GM23248 (cell line): ENCODE results near the gene SUN5. TPM values are rescaled to one million over a fixed set of nuclear protein-coding genes. Genes with fewer than 3 reads are reported as not detected.

Source experiments
- DNase-seq: peaks from one replicate; pipeline ENCODE4 v3.0.0-alpha.2; 2015
- H2AFZ ChIP-seq: fragments of 200-600 bp; sonication (generic); 2 replicates; pipeline ENCODE4 v1.6.1; 2016; ENCODE audit warnings: antibody characterized with exemption
- H3F3A ChIP-seq: fragments of 200-600 bp; sonication (generic); 2 replicates; pipeline ENCODE4 v1.6.1; 2016; ENCODE audit warnings: mild to moderate bottlenecking, antibody characterized with exemption, mixed run types; ENCODE audit not compliant: insufficient read depth
- H3K27ac ChIP-seq: fragments of 200-600 bp; sonication (generic); 2 replicates; pipeline ENCODE4 v1.5.1; 2016; ENCODE audit warnings: mild to moderate bottlenecking
- H3K27me3 ChIP-seq: fragments of 200-600 bp; sonication (generic); replicated peaks from 2 replicates; pipeline ENCODE4 v1.6.1; 2016; ENCODE audit warnings: mild to moderate bottlenecking; ENCODE audit not compliant: insufficient read depth
- H3K36me3 ChIP-seq: fragments of 200-600 bp; sonication (generic); 2 replicates; pipeline ENCODE4 v1.6.1; 2016; ENCODE audit warnings: low read depth, mild to moderate bottlenecking
- H3K4me1 ChIP-seq: fragments of 200-600 bp; sonication (generic); 2 replicates; pipeline ENCODE4 v1.6.1; 2016; ENCODE audit warnings: mild to moderate bottlenecking; ENCODE audit not compliant: insufficient read depth
- H3K4me2 ChIP-seq: fragments of 200-600 bp; sonication (generic); one replicate; pipeline ENCODE4 v1.6.1; 2016; ENCODE audit warnings: mild to moderate bottlenecking; ENCODE audit not compliant: unreplicated experiment
- H3K4me3 ChIP-seq: fragments of 200-600 bp; sonication (generic); 2 replicates; pipeline ENCODE4 v1.5.1; 2016; ENCODE audit warnings: mild to moderate bottlenecking
- H3K79me2 ChIP-seq: fragments of 200-600 bp; sonication (generic); 2 replicates; pipeline ENCODE4 v1.6.1; 2016; ENCODE audit warnings: mild to moderate bottlenecking; ENCODE audit not compliant: insufficient read depth
- H3K9ac ChIP-seq: fragments of 200-600 bp; sonication (generic); 2 replicates; pipeline ENCODE4 v1.6.1; 2016; ENCODE audit warnings: mild to moderate bottlenecking
- H3K9me2 ChIP-seq: fragments of 200-600 bp; sonication (generic); 2 replicates; pipeline ENCODE4 v1.6.1; 2016; ENCODE audit warnings: mixed run types, mild to moderate bottlenecking, moderate library complexity; ENCODE audit not compliant: insufficient read depth
- H3K9me3 ChIP-seq: fragments of 200-600 bp; sonication (generic); one replicate; pipeline ENCODE4 v1.6.1; 2017; ENCODE audit warnings: low read depth
- H4K20me1 ChIP-seq: fragments of 200-600 bp; sonication (generic); 2 replicates; pipeline ENCODE4 v1.6.0; 2016; ENCODE audit not compliant: insufficient read depth
- EZH2 ChIP-seq: fragments of 200-600 bp; sonication (generic); IDR thresholded peaks from 2 replicates; pipeline ENCODE4 v1.6.1; 2018; ENCODE audit warnings: antibody characterized with exemption, mild to moderate bottlenecking; ENCODE audit not compliant: insufficient read depth, poor library complexity, severe bottlenecking
- EZH2phosphoT487 ChIP-seq: fragments of 200-600 bp; sonication (generic); IDR thresholded peaks from 2 replicates; pipeline ENCODE4 v1.6.1; 2018; ENCODE audit warnings: antibody characterized with exemption, moderate library complexity, mild to moderate bottlenecking, low read depth; ENCODE audit not compliant: insufficient read depth
- WGBS, 2 experiments: methylation state at CpG; one replicate each; pipeline ENCODE4 v1.1.6; 2015 to 2017; ENCODE audit warnings: low lambda C conversion rate in 2 of 2, low coverage in 1 of 2; ENCODE audit errors: missing lambda C conversion rate in 2 of 2; 5-methylcytosine and 5-hydroxymethylcytosine counted together
- in situ Hi-C: fragments of 300-500 bp; cut with MboI; formaldehyde crosslinking; loops from 2 replicates; pipeline ENCODE4 v1.15.0; 2020
- polyA plus RNA-seq: library from polyadenylated mRNA; unstranded; fragments of >200 nt; fragmentation: Nextera tagmentation; extraction: Ambion mirVana; gene quantifications from 2 replicates; pipeline ENCODE4 v1.2.1, GENCODE V29; 2016
- total RNA-seq: library from RNA; depleted of rRNA; stranded (reverse); fragments of >200 nt; shearing (Covaris generic); gene quantifications from 2 replicates; pipeline ENCODE4 v1.2.3, GENCODE V29; 2014

Gene SUN5
- total and polyA plus RNA-seq, 2 experiments from 2014 or later: not detected

- 65 to 66% methylated on average over 10 of the region's 10 CpGs for WGBS, 2 experiments
- no peak within 1 kb of the TSS for H3K4me3 ChIP-seq
Measured at GRCh38 chr20:33031531-33031930, 27.3 kb upstream of the SUN5 start, which contains the start of gene BPIFB6. BPIFB6 (plus strand) TSS chr20:33031648; CDS start chr20:33031648, 0 bp downstream.

GRCh38 chr20:33030569-33030968 lies 26.3 kb upstream of the SUN5 start:
- Histone ChIP-seq H3K36me3 (no peaks in the 10 kb centered on the region), H3K27ac (no peak overlapping the region), H3K4me2 (no peak overlapping the region), H3K4me1 (no peaks in the 10 kb centered on the region), H4K20me1 (no peaks in the 10 kb centered on the region), H3K9me3 (no peaks in the 10 kb centered on the region), H3K9me2 (no peaks in the 10 kb centered on the region), H2AFZ (no peak overlapping the region), H3K9ac (no peak overlapping the region), H3K4me3 (no peak overlapping the region), H3F3A (no peaks in the 10 kb centered on the region), H3K79me2 (no peaks in the 10 kb centered on the region), H3K27me3 (no peaks in the 10 kb centered on the region; the same call in 1 of the 2 replicates)
- WGBS, 2 experiments: 40 to 55% methylated on average over 6 of the region's 6 CpGs
- TF ChIP-seq EZH2: no peak
- TF ChIP-seq EZH2phosphoT487: no peak
- in situ Hi-C loops: no loop called here
- no peak for DNase-seq

More at GRCh38 chr20:33031531-33031930, 27.3 kb upstream of the SUN5 start, which contains the start of gene BPIFB6:
- Histone ChIP-seq H3K27ac (no peak within 1 kb of the TSS), H3K9ac (no peak within 1 kb of the TSS), H3F3A (no peaks in the 10 kb centered on the region), H3K9me3 (no peaks in the 10 kb centered on the region), H3K4me1 (no peaks in the 10 kb centered on the region), H4K20me1 (no peaks in the 10 kb centered on the region), H3K9me2 (no peaks in the 10 kb centered on the region), H3K27me3 (no peaks in the 10 kb centered on the region; the same call in 1 of the 2 replicates), H3K36me3 (no peaks in the 10 kb centered on the region), H3K79me2 (no peaks in the 10 kb centered on the region), H3K4me2 (no peak within 1 kb of the TSS), H2AFZ (no peak within 1 kb of the TSS)
- DNase-seq: no peak
- in situ Hi-C loops: no loop called here
- no peak for TF ChIP-seq EZH2phosphoT487
- no peak for TF ChIP-seq EZH2

GRCh38 chr20:33030076-33030475 lies 25.8 kb upstream of the SUN5 start:
- Histone ChIP-seq H3K4me3 (no peak overlapping the region), H3K79me2 (no peaks in the 10 kb centered on the region), H2AFZ (no peak overlapping the region), H3K4me2 (no peak overlapping the region), H3K9ac (no peak overlapping the region), H3K27me3 (no peaks in the 10 kb centered on the region; the same call in 1 of the 2 replicates), H3F3A (no peaks in the 10 kb centered on the region), H3K9me3 (no peaks in the 10 kb centered on the region), H3K4me1 (no peaks in the 10 kb centered on the region), H4K20me1 (no peaks in the 10 kb centered on the region), H3K36me3 (no peaks in the 10 kb centered on the region), H3K27ac (no peak overlapping the region), H3K9me2 (no peaks in the 10 kb centered on the region)
- in situ Hi-C loops: no loop called here
- 44 to 50% methylated on average over 9 of the region's 9 CpGs for WGBS, 2 experiments
- no peak for DNase-seq
- TF ChIP-seq EZH2 (no peak), EZH2phosphoT487 (no peak)

- no peak for DNase-seq
- in situ Hi-C loops: no loop called here
- H3K9me2 ChIP-seq: no peaks in the 10 kb centered on the region
- no peak overlapping the region for H3K4me2 ChIP-seq
- no peaks in the 10 kb centered on the region for H3F3A ChIP-seq
- H4K20me1 ChIP-seq: no peaks in the 10 kb centered on the region
- H3K27ac ChIP-seq: no peak overlapping the region
- H3K79me2 ChIP-seq: no peaks in the 10 kb centered on the region
- no peak overlapping the region for H3K9ac ChIP-seq
- no peaks in the 10 kb centered on the region; the same call in 1 of the 2 replicates for H3K27me3 ChIP-seq
- H3K9me3 ChIP-seq: no peaks in the 10 kb centered on the region
- H3K4me3 ChIP-seq: no peak overlapping the region
- no peaks in the 10 kb centered on the region for H3K4me1 ChIP-seq
- TF ChIP-seq EZH2 (no peak), EZH2phosphoT487 (no peak)
- no peak overlapping the region for H2AFZ ChIP-seq
- H3K36me3 ChIP-seq: no peaks in the 10 kb centered on the region
- WGBS, 2 experiments: 10 to 17% methylated on average over 7 of the region's 7 CpGs
Measured at GRCh38 chr20:33028875-33029274, 24.6 kb upstream of the SUN5 start.
